ENCODE data around the gene CD163L1. TPM values are rescaled to one million over a fixed set of nuclear protein-coding genes. Genes with fewer than 3 reads are reported as not detected.

CD163L1 gene
- total and polyA plus RNA-seq, 9 donors: 0.32 to 4.4 (median 0.71) TPM

DNA sequence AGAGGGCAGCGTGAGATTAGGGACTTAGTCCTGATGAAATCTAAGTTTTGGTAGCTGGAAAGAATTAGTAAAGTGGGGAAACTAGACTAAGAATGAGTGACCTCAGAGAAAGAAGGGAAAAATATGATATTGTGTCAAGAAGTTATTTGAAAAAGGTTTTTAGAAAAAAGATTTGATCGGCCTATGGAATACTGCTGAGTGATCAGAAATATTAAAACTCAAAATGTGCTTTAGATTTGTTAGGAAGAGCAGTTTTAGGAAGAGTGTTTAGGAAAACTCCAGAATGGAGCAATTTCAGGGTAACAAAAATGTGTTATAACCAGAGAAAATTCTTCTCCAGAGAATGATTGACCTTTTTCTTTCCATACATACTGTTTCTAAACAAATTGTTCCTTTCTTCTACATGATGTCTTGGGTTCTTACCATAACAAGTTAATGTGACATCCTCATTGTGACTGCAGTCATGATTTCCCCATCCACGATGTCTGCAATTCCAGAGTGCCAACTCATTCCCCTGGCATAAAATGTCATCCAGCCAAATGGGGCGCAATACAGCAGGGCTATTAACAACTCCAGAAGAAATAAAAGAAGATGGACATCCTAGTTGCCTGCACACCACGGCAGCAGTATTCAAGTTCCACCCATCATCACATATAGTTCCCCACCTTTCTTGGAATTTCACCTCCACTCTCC is 11.8 kb downstream of the CD163L1 start:
- intact Hi-C loops (cut with DNase I): no loop called here
- Histone ChIP-seq H3K36me3 (no peaks in the 10 kb centered on the region), H3K27me3 (no peaks in the 10 kb centered on the region), H3K4me1 (ENCODE audit: insufficient read depth) (no peaks in the 10 kb centered on the region), H3K4me3 (no peak overlapping the region), H3K27ac (no peak overlapping the region), H3K9me3 (no peaks in the 10 kb centered on the region)
- TF ChIP-seq CTCF (IDR thresholded peaks at IDR 0.05) (no peak), EP300 (IDR thresholded peaks at IDR 0.05) (no peak), POLR2A (IDR thresholded peaks at IDR 0.05) (no peak)
- 81 to 85% (median 82%) methylated on average over 5 of the region's 5 CpGs for WGBS, 3 donors
- no peak for DNase-seq

- no peaks in the 10 kb centered on the region for H3K27me3 ChIP-seq
- no peak for TF ChIP-seq EP300 (IDR thresholded peaks at IDR 0.05)
- TF ChIP-seq CTCF (IDR thresholded peaks at IDR 0.05): no peak
- no peak for TF ChIP-seq POLR2A (IDR thresholded peaks at IDR 0.05)
- 59 to 68% (median 61%) methylated on average over 2 of the region's 2 CpGs for WGBS, 3 donors
- DNase-seq: no peak
- no peaks in the 10 kb centered on the region for H3K4me1 ChIP-seq (ENCODE audit: insufficient read depth)
- H3K4me3 ChIP-seq: no peak overlapping the region
- intact Hi-C loops (cut with DNase I): no loop called here
- H3K9me3 ChIP-seq: no peaks in the 10 kb centered on the region
- no peaks in the 10 kb centered on the region for H3K36me3 ChIP-seq
- H3K27ac ChIP-seq: no peak overlapping the region
Measured at GRCh38 chr12:7411343-7411742, 32.6 kb downstream of the CD163L1 start.

DNA sequence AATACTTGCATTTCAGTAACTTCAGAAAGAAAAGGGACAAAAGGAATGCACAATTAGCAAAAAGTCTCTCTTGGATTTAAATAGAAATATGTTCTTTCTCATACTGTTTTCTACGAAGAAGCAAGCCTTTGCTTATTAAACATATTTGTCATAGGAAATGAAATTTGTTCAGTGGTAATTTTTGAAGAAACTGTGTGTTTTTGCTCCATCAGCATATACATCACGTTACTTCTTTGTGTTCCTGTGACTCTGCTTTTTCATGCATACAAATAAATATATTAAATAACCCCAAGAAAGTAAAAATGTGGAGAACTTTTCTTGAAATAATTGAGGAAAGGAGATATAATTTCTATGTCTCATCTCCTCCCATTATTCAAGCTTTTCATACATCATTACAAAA is 39.7 kb downstream of the CD163L1 start:
- H3K4me1 ChIP-seq (ENCODE audit: insufficient read depth): no peaks in the 10 kb centered on the region
- H3K27me3 ChIP-seq: no peaks in the 10 kb centered on the region
- WGBS, 3 donors: 48 to 61% (median 56%) methylated on average over 2 of the region's 2 CpGs
- H3K27ac ChIP-seq: no peak overlapping the region
- intact Hi-C loops (cut with DNase I): no loop called here
- no peak overlapping the region for H3K4me3 ChIP-seq
- TF ChIP-seq CTCF (IDR thresholded peaks at IDR 0.05) (no peak), POLR2A (IDR thresholded peaks at IDR 0.05) (no peak), EP300 (IDR thresholded peaks at IDR 0.05) (no peak)
- no peaks in the 10 kb centered on the region for H3K36me3 ChIP-seq
- DNase-seq: no peak
- no peaks in the 10 kb centered on the region for H3K9me3 ChIP-seq

DNA sequence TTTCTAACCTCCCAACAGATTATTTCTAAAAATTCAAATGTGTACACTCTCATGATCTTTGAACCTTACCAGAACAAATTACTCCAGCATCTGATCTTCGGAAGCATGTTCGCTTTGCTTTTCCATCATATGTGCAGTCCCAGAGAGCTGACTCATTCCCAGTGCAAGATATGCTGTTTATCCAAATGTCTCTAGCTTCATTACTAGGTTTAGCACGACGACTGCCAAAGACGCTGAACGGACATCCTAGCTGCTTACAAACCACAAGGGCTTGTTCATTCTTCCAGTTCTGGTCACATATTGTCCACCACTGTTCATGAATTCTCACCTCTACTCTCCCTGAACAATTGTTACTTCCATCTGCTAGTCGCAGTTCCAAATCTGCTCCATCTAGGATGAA is 40.5 kb downstream of the CD163L1 start:
- Histone ChIP-seq H3K36me3 (no peaks in the 10 kb centered on the region), H3K27ac (no peak overlapping the region), H3K27me3 (no peaks in the 10 kb centered on the region), H3K9me3 (no peaks in the 10 kb centered on the region), H3K4me1 (ENCODE audit: insufficient read depth) (no peaks in the 10 kb centered on the region), H3K4me3 (no peak overlapping the region)
- TF ChIP-seq CTCF (IDR thresholded peaks at IDR 0.05) (no peak), EP300 (IDR thresholded peaks at IDR 0.05) (no peak), POLR2A (IDR thresholded peaks at IDR 0.05) (no peak)
- WGBS, 3 donors: 79 to 86% (median 81%) methylated on average over 7 of the region's 7 CpGs
- intact Hi-C loops (cut with DNase I): no loop called here
- no peak for DNase-seq
